OCI-LY7 (cell line): ENCODE data around the gene MYBBP1A.

Experiments used
- CTCF ChIP-seq: fragments of 200-600 bp; sonication (generic); conservative IDR thresholded peaks from 2 replicates; pipeline ENCODE4 v1.5.1; 2014; ENCODE audit warnings: mild to moderate bottlenecking, antibody characterized with exemption, low read length, moderate library complexity, mixed read lengths
- EZH2phosphoT487 ChIP-seq: fragments of 200-600 bp; sonication (generic); IDR thresholded peaks from 2 replicates; pipeline ENCODE4 v1.6.1; 2018; ENCODE audit warnings: low read depth, borderline replicate concordance, mild to moderate bottlenecking, mixed run types, antibody characterized with exemption, low read length, moderate library complexity, mixed read lengths

GRCh38 chr17:4598776-4599504 lies 43.8 kb upstream of the MYBBP1A start:
- TF ChIP-seq CTCF, result no peak
- TF ChIP-seq EZH2phosphoT487, result no peak
